GM19395 (cell line): ENCODE measurements around the gene GEMIN2.
"Not testable (repeated sequence)": the region's sequence is repeated elsewhere in the genome, so short reads cannot be mapped to it uniquely, and the experiment has no call there.

Source experiments
- ATAC-seq: cut with Tn5 transposase; IDR thresholded peaks from one replicate; pipeline ENCODE4 v1.9.1; 2021; ENCODE audit warnings: mild to moderate bottlenecking, moderate library complexity; ENCODE audit not compliant: unreplicated experiment

Gene GEMIN2

GRCh38 chr14:39114073-39114838, at the start of gene GEMIN2:
Gene GEMIN2 (plus strand): TSS chr14:39114323. CDS start chr14:39114339, 16 bp downstream.
- ATAC-seq, result peak; percentile 87

- ATAC-seq, result not testable (repeated sequence)
Observed at GRCh38 chr14:39069169-39069805, 44.8 kb upstream of the GEMIN2 start.

- no peak for ATAC-seq
Observed at GRCh38 chr14:39069923-39070322, 44.2 kb upstream of the GEMIN2 start.

DNA sequence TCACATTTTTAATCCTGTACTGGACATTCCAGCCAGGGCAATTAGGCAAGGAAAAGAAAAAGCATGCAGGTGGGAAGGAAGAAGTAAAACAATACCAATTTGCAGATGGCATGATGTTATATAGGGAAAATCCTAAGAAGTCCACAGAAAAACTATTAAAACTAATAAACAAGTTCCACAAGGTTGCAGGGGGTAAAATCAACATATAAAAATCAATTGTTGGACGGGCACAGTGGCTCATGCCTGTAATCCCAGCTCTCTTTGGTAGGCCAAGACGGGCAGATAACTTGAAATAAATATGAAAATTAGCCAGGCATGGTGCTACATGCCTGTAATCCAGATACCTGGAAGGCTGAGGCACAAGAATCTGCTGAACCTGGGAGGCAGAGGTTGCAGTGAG, 43.0 kb upstream of the GEMIN2 start:
- ATAC-seq, result no peak

GRCh38 chr14:39080886-39081285, 33.2 kb upstream of the GEMIN2 start:
- no peak for ATAC-seq

GRCh38 chr14:39083127-39083526, 31.0 kb upstream of the GEMIN2 start:
- no peak for ATAC-seq

- no peak for ATAC-seq
Observed at GRCh38 chr14:39085933-39086332, 28.2 kb upstream of the GEMIN2 start.

DNA sequence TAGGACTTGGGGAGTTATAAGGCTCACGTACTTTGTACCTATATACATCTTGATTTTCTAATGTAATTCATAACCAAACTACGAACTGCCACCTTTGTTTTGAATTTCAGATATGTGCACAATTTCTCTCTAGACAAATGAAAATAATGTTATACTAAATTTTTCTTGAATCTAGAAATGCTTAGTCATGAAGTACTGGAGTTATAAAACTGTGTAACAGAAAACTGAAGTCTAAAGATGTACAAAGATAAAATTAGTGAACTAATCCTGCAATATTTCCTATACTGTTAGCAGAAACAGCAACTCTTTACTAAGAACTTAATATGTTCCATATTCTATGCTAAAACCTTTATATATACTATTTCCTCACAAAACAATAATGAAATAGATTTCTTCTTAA, 26.6 kb upstream of the GEMIN2 start:
- no peak for ATAC-seq

GRCh38 chr14:39090548-39091111, 23.5 kb upstream of the GEMIN2 start:
- no peak for ATAC-seq

- ATAC-seq, result no peak
Observed at GRCh38 chr14:39091716-39092115, 22.4 kb upstream of the GEMIN2 start.

DNA sequence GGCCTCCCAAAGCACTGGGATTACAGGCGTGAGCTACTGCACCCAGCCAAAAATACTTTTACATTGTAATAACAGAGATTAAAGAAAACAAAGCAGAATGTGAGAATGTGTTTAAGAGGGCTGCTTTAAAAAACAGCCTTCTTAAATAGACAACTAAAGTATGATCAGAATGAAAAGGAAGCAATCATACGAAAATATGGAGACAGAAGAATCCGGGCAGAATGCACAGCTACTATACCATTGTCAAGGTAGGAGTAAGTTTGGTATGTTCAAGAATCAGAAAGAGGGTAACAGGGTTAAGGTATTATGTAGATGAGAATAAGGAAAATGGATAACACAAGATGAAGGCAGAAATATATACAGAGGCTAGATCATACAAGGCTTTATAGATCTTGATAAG, 19.6 kb upstream of the GEMIN2 start:
- ATAC-seq, result no peak

- ATAC-seq, result no peak
Observed at GRCh38 chr14:39097159-39097558, 17.0 kb upstream of the GEMIN2 start.

DNA sequence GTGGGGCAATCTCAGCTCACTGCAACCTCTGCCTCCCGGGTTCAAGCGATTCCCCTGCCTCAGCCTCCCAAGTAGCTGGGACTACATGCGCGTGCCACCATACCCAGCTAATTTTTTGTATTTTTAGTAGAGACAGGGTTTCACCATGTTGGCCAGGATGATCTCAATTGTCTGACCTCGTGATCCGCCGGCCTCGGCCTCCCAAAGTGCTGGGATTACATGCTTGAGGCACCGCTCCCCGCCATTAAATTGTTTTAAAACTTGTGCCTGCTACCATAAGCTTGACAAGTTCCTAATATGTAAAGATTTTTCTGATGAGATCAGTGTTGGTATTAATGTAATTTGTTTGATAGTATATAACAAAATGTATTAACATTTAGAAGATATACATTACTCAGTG, 14.9 kb upstream of the GEMIN2 start:
- not testable (repeated sequence) for ATAC-seq

DNA sequence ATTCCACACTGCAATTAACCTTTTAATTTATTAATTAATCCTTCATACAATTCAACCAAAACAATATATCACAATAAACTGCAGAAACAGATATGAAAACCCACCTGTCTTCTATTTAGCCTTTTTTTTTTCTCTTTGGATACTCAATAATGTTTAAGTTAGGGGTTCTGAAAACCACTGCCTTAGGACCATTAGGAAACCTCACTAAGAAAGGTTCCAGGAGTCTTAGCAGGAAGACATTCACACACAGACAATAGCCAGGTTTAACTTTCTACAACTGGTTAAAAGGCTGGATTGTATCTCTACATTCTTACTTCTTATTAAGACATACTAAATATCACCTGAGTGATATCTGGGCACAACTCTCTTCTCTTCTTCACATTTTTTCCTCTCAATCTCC, 14.4 kb upstream of the GEMIN2 start:
- ATAC-seq, result no peak

- peak; percentile 26 for ATAC-seq
Observed at GRCh38 chr14:39102265-39102968, 11.7 kb upstream of the GEMIN2 start.

- peak; percentile 87 for ATAC-seq
Observed at GRCh38 chr14:39102969-39103957, 10.9 kb upstream of the GEMIN2 start, which contains the start of gene SEC23A. Gene SEC23A (minus strand): TSS chr14:39103235. CDS start chr14:39096118, 7,117 bp downstream.

- ATAC-seq, result not testable (repeated sequence)
Observed at GRCh38 chr14:39104078-39104801, 9.9 kb upstream of the GEMIN2 start.

GRCh38 chr14:39107591-39107996, 6.5 kb upstream of the GEMIN2 start:
- ATAC-seq, result peak; percentile 35

GRCh38 chr14:39108791-39109190, 5.3 kb upstream of the GEMIN2 start:
- ATAC-seq, result no peak
